HG03469 (cell line): ENCODE data around the gene NGEF.
"Not testable (repeated sequence)": the region's sequence is repeated elsewhere in the genome, so short reads cannot be mapped to it uniquely, and the experiment has no call there.

ENCODE experiments used
- ATAC-seq: cut with Tn5 transposase; IDR thresholded peaks from one replicate; pipeline ENCODE4 v1.9.1; 2021; ENCODE audit warnings: mild to moderate bottlenecking, moderate library complexity, moderate number of reproducible peaks; ENCODE audit not compliant: unreplicated experiment

Gene NGEF, protein sequence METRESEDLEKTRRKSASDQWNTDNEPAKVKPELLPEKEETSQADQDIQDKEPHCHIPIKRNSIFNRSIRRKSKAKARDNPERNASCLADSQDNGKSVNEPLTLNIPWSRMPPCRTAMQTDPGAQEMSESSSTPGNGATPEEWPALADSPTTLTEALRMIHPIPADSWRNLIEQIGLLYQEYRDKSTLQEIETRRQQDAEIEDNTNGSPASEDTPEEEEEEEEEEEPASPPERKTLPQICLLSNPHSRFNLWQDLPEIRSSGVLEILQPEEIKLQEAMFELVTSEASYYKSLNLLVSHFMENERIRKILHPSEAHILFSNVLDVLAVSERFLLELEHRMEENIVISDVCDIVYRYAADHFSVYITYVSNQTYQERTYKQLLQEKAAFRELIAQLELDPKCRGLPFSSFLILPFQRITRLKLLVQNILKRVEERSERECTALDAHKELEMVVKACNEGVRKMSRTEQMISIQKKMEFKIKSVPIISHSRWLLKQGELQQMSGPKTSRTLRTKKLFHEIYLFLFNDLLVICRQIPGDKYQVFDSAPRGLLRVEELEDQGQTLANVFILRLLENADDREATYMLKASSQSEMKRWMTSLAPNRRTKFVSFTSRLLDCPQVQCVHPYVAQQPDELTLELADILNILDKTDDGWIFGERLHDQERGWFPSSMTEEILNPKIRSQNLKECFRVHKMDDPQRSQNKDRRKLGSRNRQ

GRCh38 chr2:233013027-233013461 is at the start of gene NGEF:
Gene NGEF, minus strand, starts transcription at chr2:233013256. Its CDS starts 38,366 bp downstream, at chr2:232974890.
- no peak for ATAC-seq

DNA sequence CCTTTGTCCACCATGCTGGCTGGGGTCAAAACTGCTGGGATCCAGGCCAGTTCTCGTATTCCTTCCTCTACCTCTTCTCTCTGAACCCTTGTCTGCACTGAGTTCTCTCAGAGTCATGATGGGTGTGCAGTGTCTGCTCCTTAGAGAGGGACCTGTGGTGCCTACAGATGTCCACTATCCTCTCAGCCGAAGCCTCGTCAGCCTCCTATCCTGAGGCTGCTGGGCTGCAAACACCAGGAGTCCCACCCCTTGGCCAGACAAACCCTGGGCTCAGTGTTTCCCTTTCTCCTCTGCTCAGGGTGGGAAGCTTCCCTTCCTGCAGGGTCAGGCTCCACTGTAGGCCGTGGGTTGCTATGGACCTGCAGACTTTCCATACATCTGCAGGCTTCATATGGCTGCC is 49.4 kb upstream of the NGEF start:
- no peak for ATAC-seq

DNA sequence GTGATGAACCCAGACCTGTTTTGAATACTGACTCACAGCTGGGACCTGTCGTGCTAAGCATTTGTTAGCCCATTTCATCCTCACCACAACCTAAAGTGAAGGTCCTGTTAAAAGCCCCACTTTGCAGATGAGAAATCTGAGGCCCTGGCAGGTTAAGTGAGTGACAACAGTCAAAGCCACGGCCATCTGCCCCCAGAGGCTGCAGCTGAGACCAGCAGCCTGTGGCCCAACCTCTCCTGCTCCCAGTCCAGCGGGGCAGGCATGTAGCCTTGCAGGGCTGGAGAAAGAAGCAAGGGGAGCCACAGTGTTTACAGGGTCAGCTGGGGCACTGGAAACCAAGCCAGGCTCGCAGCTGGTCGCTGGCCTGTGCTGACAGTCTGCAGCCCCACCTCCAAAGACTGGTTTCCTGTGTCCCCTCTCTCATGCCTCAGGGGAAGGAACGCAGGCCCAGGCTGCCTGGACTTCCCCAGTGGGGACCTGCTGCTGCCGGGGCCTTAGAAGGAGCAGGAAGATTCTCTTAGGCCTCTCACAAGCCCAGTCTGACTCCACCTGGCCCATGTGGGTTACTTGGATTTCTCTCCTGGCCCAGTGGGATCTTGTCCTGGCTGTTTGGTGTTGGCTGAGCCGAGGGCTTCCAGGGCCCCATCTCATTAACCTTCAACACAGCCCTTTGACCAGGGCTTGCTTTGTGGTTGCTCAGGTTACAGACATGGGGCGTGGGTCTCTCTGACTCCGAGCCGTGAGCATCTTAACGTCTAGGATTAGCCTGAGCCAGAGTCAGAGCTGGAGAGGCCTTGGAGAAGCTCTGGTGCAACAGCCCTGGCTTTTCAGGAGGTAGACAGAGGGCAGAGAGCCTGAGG is 48.8 kb upstream of the NGEF start:
- ATAC-seq, result no peak

GRCh38 chr2:233060980-233061590 is 48.0 kb upstream of the NGEF start:
- no peak for ATAC-seq

- ATAC-seq, result no peak
Measured at GRCh38 chr2:233060501-233060979, 47.5 kb upstream of the NGEF start.

DNA sequence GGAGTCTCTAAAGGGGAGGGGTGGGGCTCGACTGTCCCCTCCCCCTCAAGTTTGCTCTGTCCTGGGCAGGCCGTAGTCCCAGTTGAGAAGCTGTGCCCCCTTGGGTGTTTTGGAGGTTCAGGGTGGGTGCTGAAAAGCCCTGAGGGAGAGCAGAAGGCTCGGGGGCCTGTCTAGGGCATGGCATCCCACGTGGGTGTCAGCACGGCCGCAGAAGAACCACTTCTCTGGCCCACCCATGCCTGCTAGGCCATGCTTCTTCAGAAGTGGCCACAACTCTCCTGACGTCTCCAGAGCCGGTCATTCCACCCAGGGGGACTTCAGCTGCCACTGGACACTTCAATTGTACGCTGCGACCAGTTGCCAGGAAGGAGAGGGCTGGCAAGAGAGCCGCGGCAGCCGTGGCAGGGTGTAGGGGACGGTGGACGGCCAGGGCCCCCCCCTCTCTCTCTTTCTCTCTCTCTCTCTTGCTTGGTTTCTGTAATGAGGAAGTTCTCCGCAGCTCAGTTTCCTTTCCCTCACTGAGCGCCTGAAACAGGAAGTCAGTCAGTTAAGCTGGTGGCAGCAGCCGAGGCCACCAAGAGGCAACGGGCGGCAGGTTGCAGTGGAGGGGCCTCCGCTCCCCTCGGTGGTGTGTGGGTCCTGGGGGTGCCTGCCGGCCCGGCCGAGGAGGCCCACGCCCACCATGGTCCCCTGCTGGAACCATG is 46.9 kb upstream of the NGEF start, which contains the start of gene INPP5D:
Gene INPP5D, plus strand, starts transcription at position 546 of the 704 bp plus-strand sequence. Its CDS starts 137 bp downstream, at position 683.
- peak; percentile 31 for ATAC-seq

GRCh38 chr2:233059547-233059796 is 46.4 kb upstream of the NGEF start:
- ATAC-seq, result no peak

DNA sequence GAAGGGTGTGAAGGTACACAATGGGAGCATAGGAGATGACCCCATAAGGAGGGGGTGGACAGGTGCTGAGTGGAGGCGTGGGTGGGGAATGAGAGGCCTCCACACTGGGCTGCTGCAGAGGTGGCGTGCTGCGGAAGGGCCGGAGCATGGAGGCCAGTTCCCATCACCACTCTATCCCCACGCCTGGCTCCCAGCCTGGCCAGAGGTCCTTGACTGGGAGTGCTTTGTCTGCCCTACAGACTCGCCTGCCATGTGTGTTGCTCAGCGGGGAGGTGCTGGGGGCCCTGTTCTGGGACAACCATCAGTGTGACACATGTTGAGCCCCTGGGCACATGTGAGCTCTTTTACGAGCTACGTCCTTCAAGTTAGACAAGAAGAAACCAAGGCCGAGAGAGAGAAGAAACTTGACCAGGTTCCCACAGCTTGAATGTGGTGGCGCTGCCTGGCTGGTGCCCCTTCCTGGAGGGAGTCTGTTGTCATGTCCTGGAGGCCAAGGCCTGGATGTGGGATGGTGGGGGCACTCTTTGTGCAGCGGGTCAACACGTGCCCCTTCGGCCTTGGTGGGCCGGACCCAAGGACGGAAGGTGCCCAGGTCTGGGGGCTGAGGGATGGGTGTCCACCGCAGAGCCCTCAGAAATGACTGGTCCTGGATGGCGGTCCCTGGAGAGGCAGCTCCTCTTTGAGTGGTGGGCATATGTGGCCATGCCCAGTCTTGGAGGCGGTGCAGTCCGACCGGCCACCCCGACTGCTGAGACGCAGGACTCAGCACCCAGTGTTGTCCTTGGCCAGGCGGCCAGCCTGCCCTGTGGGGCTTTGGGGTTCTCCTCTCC is 45.9 kb upstream of the NGEF start:
- ATAC-seq, result no peak

GRCh38 chr2:233056961-233057605 is 44.0 kb upstream of the NGEF start:
- no peak for ATAC-seq

DNA sequence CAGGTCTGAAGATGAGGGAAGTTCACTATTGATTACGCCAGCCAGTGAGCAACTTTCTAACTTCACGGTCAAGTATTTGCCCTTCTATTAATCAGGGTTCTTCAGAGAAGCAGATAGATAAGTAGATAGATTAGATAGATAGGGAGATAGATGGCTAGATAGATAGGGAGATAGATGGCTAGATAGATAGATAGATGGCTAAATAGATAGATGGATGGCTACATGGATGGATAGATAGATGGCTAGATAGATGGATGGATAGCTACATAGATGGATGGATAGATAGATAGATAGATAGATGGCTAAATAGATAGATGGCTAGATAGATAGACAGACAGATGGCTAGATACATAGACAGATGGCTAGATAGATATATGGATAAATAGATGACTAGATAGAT is 42.3 kb upstream of the NGEF start:
- ATAC-seq, result no peak

GRCh38 chr2:233053928-233054784 is 41.1 kb upstream of the NGEF start:
- ATAC-seq, result no peak

GRCh38 chr2:233052517-233052916 is 39.5 kb upstream of the NGEF start:
- not testable (repeated sequence) for ATAC-seq

DNA sequence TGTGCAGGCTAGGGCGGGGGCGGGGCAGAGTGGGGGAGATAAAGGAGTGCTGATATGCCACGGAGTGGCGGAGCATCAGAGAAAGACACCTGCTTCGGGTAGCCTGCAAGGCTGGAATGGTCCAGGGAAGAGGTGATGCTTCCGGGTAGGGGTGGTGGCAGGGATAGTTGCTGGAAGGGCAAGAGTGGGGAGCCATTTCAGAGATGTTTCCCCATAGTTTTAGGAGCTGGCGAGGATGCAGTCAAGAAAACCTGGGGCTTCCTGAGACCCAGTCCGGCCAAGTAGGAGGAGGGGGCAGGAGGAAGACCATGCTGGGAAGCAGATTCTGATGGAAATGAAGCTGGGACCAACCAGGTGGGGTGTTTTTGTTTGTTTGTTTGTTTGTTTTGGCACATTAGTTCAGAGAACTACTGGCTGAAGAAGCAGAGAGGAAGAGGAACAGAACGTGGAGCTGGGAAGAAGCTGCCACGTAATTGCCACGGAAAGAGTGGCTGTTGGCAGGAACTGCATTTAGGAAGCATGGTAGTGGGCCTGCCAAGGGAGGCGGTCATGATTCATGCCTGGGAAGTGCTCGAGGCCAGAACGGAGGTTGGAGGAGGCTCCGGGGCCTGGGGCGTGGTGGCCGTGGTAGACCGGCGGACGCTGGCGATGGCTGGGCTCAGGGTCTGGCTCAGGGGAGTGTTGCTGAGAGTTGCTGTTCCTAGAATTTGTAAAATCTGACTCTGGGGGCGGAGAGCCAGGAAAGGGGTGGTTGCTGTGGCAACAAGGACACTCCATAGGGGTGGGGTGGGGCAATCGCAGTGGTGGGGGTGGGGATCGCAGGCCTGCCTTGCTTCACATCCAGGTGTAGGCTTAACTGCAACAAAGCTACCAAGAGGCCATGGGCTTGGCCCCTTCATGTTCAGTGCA is 38.4 kb upstream of the NGEF start:
- ATAC-seq, result no peak

- no peak for ATAC-seq
Measured at GRCh38 chr2:233049194-233049761, 36.2 kb upstream of the NGEF start.

- ATAC-seq, result no peak
Measured at GRCh38 chr2:233048569-233049193, 35.6 kb upstream of the NGEF start.

DNA sequence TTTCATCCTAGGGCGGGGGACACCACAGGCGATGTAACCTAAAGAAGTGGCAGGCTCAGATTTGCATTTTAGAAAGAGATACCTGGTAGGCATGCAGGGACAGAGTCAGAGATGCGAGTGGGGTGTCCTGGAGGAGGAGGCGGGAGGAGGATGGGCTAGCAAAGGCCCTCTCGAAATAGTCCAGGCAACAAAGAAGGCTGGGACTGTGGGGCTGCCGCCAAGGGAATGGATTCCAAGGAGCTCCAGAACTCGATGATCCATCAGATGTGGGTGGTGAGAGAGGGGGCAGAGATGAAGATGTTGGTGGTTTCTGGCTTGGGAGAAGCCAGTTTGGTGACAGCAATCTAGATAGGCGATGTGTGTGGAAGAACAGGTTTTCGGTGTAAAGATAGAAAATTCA is 34.6 kb upstream of the NGEF start:
- no peak for ATAC-seq
